H9 (cell line): ENCODE results near the gene RPL12. TPM values are rescaled to one million over a fixed set of nuclear protein-coding genes. Genes with fewer than 3 reads are reported as not detected.
A peak's percentile ranks its signal among the peaks of the same experiment; 100 is the strongest.

Source experiments
- DNase-seq: peaks from one replicate; pipeline ENCODE4 v3.0.0-alpha.2; 2017
- H2AFZ ChIP-seq: one replicate; pipeline ENCODE4 v1.6.1; 2013; ENCODE audit warnings: mild to moderate bottlenecking, low read length, control low read depth, moderate library complexity
- H2AK5ac ChIP-seq: 2 replicates; pipeline ENCODE4 v1.6.1; 2013; ENCODE audit warnings: low read length, control low read depth, mixed read lengths; ENCODE audit not compliant: insufficient read length
- H2BK120ac ChIP-seq: one replicate; pipeline ENCODE4 v1.6.1; 2013; ENCODE audit warnings: low read depth, mild to moderate bottlenecking, low read length, control low read depth, inconsistent platforms; ENCODE audit not compliant: poor library complexity, severe bottlenecking
- H2BK12ac ChIP-seq: 2 replicates; pipeline ENCODE4 v1.6.1; 2013; ENCODE audit warnings: low read length, control low read depth, mixed read lengths, low read depth; ENCODE audit not compliant: insufficient read length
- H2BK15ac ChIP-seq: 2 replicates; pipeline ENCODE4 v1.6.1; 2013; ENCODE audit warnings: low read depth, low read length, control low read depth
- H2BK20ac ChIP-seq: one replicate; pipeline ENCODE4 v1.6.1; 2013; ENCODE audit warnings: low read depth, mild to moderate bottlenecking, low read length, control low read depth, inconsistent platforms; ENCODE audit not compliant: poor library complexity, severe bottlenecking
- H2BK5ac ChIP-seq: 2 replicates; pipeline ENCODE4 v1.6.1; 2013; ENCODE audit warnings: low read length, control low read depth, mixed read lengths; ENCODE audit not compliant: insufficient read length
- H3K14ac ChIP-seq: 2 replicates; pipeline ENCODE4 v1.6.1; 2013; ENCODE audit warnings: low read length, control low read depth; ENCODE audit not compliant: insufficient read depth
- H3K18ac ChIP-seq: 2 replicates; pipeline ENCODE4 v1.6.1; 2013; ENCODE audit warnings: low read depth, mild to moderate bottlenecking, mixed read lengths, low read length, control low read depth; ENCODE audit not compliant: insufficient read length
- H3K23ac ChIP-seq: 2 replicates; pipeline ENCODE4 v1.6.1; 2013; ENCODE audit warnings: low read length, control low read depth, mixed read lengths, low read depth; ENCODE audit not compliant: insufficient read length
- H3K23me2 ChIP-seq: 2 replicates; pipeline ENCODE4 v1.6.1; 2013; ENCODE audit warnings: low read depth, mild to moderate bottlenecking, mixed read lengths, low read length, control low read depth; ENCODE audit not compliant: insufficient read length, poor library complexity, severe bottlenecking
- H3K27ac ChIP-seq: 2 replicates; pipeline ENCODE4 v1.5.1; 2013; ENCODE audit warnings: low read length, control low read depth, mixed read lengths, low read depth; ENCODE audit not compliant: insufficient read length
- H3K27me3 ChIP-seq: 2 replicates; pipeline ENCODE4 v1.6.1; 2013; ENCODE audit warnings: low read length, control low read depth, inconsistent platforms; ENCODE audit not compliant: insufficient read depth
- H3K4ac ChIP-seq: 2 replicates; pipeline ENCODE4 v1.6.1; 2013; ENCODE audit warnings: low read depth, mild to moderate bottlenecking, control low read depth, inconsistent platforms, low read length, moderate library complexity
- H3K4me1 ChIP-seq: 2 replicates; pipeline ENCODE4 v1.6.1; 2013; ENCODE audit warnings: low read length, control low read depth, inconsistent platforms; ENCODE audit not compliant: insufficient read depth
- H3K4me2 ChIP-seq: 2 replicates; pipeline ENCODE4 v1.6.1; 2013; ENCODE audit warnings: low read length, control low read depth, mixed read lengths; ENCODE audit not compliant: insufficient read length, insufficient read depth
- H3K56ac ChIP-seq: 2 replicates; pipeline ENCODE4 v1.6.1; 2013; ENCODE audit warnings: low read depth, mild to moderate bottlenecking, mixed read lengths, low read length, control low read depth; ENCODE audit not compliant: insufficient read length
- H3K79me1 ChIP-seq: 2 replicates; pipeline ENCODE4 v1.6.1; 2013; ENCODE audit warnings: low read depth, mild to moderate bottlenecking, moderate library complexity, low read length, control low read depth, inconsistent platforms; ENCODE audit not compliant: insufficient read depth, poor library complexity, severe bottlenecking
- H3K79me2 ChIP-seq: 2 replicates; pipeline ENCODE4 v1.6.1; 2013; ENCODE audit warnings: low read length, control low read depth, inconsistent platforms; ENCODE audit not compliant: insufficient read depth
- H3K9ac ChIP-seq: 2 replicates; pipeline ENCODE4 v1.6.1; 2013; ENCODE audit warnings: low read length, control low read depth, mixed read lengths; ENCODE audit not compliant: insufficient read length; ENCODE audit errors: extremely low read depth
- H3K9me3 ChIP-seq: one replicate; pipeline ENCODE4 v1.6.1; 2013; ENCODE audit warnings: low read depth, low read length, inconsistent platforms; ENCODE audit not compliant: control insufficient read depth
- H3T11ph ChIP-seq: one replicate; pipeline ENCODE4 v1.6.1; 2013; ENCODE audit warnings: mild to moderate bottlenecking, low read length, control low read depth, inconsistent platforms
- H4K20me1 ChIP-seq: one replicate; pipeline ENCODE4 v1.6.1; 2013; ENCODE audit not compliant: control insufficient read depth, insufficient read length, insufficient read depth
- H4K5ac ChIP-seq: 2 replicates; pipeline ENCODE4 v1.6.1; 2013; ENCODE audit warnings: low read depth, mild to moderate bottlenecking, mixed read lengths, low read length, control low read depth; ENCODE audit not compliant: insufficient read length
- H4K8ac ChIP-seq: replicated peaks from 2 replicates; pipeline ENCODE4 v1.6.1; 2013; ENCODE audit warnings: low read length, control low read depth, mixed read lengths, low read depth; ENCODE audit not compliant: insufficient read length
- H4K91ac ChIP-seq: 2 replicates; pipeline ENCODE4 v1.6.1; 2013; ENCODE audit warnings: low read depth, mild to moderate bottlenecking, moderate library complexity, mixed read lengths, low read length, control low read depth; ENCODE audit not compliant: insufficient read length
- H3K27ac Mint-ChIP-seq, 3 experiments: 2 replicates in 2 of 3; 3 replicates in 1 of 3; pipeline ENCODE4 v1.8.0; 2020 to 2021; ENCODE audit warnings: mixed read lengths in 3 of 3, mild to moderate bottlenecking in 1 of 3, moderate library complexity in 1 of 3
- H3K27me3 Mint-ChIP-seq: 2 replicates; pipeline ENCODE4 v1.8.0; 2021; ENCODE audit warnings: low read depth, mild to moderate bottlenecking, moderate library complexity, mixed read lengths
- H3K36me3 Mint-ChIP-seq, 3 experiments: 2 replicates in 2 of 3; 3 replicates in 1 of 3; pipeline ENCODE4 v1.8.0; 2020 to 2021; ENCODE audit warnings: low read depth in 3 of 3, mixed read lengths in 3 of 3; ENCODE audit not compliant: insufficient read depth in 1 of 3
- H3K4me1 Mint-ChIP-seq, 2 experiments: 2 replicates each; pipeline ENCODE4 v1.8.0; 2020; ENCODE audit warnings: mixed read lengths in 2 of 2
- H3K4me3 Mint-ChIP-seq, 2 experiments: 2 replicates in 1 of 2; 3 replicates in 1 of 2; pipeline ENCODE4 v1.8.0; 2020 to 2021; ENCODE audit warnings: mild to moderate bottlenecking in 2 of 2, mixed read lengths in 2 of 2, moderate library complexity in 1 of 2
- H3K9me3 Mint-ChIP-seq, 2 experiments: 2 replicates in 1 of 2; 3 replicates in 1 of 2; pipeline ENCODE4 v1.8.0; 2020; ENCODE audit warnings: mild to moderate bottlenecking in 2 of 2, mixed read lengths in 2 of 2, moderate library complexity in 1 of 2
- CTCF ChIP-seq: fragments of 200-600 bp; sonication (generic); conservative IDR thresholded peaks from 3 replicates; pipeline ENCODE4 v1.8.0; 2021; ENCODE audit warnings: antibody characterized with exemption, mild to moderate bottlenecking
- WGBS: extraction: QIAGEN DNeasy Blood & Tissue Kit; methylation state at CpG from one replicate; pipeline ENCODE4 v1.1.7; 2013; ENCODE audit warnings: missing lambda C conversion rate, low lambda C conversion rate, mixed read lengths; ENCODE audit not compliant: insufficient read length; ENCODE audit errors: extremely low coverage; 5-methylcytosine and 5-hydroxymethylcytosine counted together
- total RNA-seq: library from RNA; stranded (reverse); gene quantifications from 2 replicates; pipeline ENCODE4 v1.2.1, GENCODE V29; 2021

RPL12 gene
- total RNA-seq, 1 experiment from 2014 or later, result 1,710 TPM

GRCh38 chr9:127451858-127452656, 851 bp upstream of the RPL12 start:
- no CpG with 5 or more reads among the region's 29 CpGs for WGBS
- Mint-ChIP-seq H3K27me3 (peaks cover 2% of the 10 kb centered on the region), H3K36me3 (peaks cover 50 to 58% (median 52%) of the 10 kb centered on the region in 3 experiments)

More at GRCh38 chr9:127451858-127452656, 851 bp upstream of the RPL12 start:
- TF ChIP-seq CTCF, result no peak
- Histone ChIP-seq H3K9me3 (no peaks in the 10 kb centered on the region), H3K27ac (no peak overlapping the region), H3K27me3 (no peaks in the 10 kb centered on the region), H3K79me1 (peaks cover 2% of the 10 kb centered on the region), H2AK5ac (no peak overlapping the region), H2AFZ (no peak overlapping the region), H3K9ac (peak overlapping the region; percentile 52), H2BK120ac (no peak overlapping the region), H3K14ac (no peak overlapping the region), H4K91ac (no peak overlapping the region), H3K79me2 (peaks cover 20% of the 10 kb centered on the region; the same call in 1 of the 2 replicates), H3T11ph (no peak overlapping the region), H3K18ac (no peak overlapping the region), H3K4me2 (peak overlapping the region; percentile 93), H4K20me1 (no peaks in the 10 kb centered on the region), H4K5ac (no peak overlapping the region), H2BK20ac (no peak overlapping the region), H2BK15ac (no peak overlapping the region), H2BK5ac (no peak overlapping the region), H3K56ac (no peak overlapping the region), H3K23me2 (peaks cover 18% of the 10 kb centered on the region), H3K4ac (no peak overlapping the region), H3K23ac (no peak overlapping the region), H3K4me1 (peaks cover 4% of the 10 kb centered on the region), H4K8ac (no peak overlapping the region), H2BK12ac (no peak overlapping the region)
- H3K9me3 Mint-ChIP-seq, result peaks cover 0 to 4% of the 10 kb centered on the region in 2 experiments; a peak in 4 of 5 replicates
- peak; percentile 68 for DNase-seq
- H3K4me3 Mint-ChIP-seq, result peak overlapping the region; percentile 96 to 99
- H3K27ac Mint-ChIP-seq, result peak overlapping the region; percentile 90 to 99 (median 96); a peak in 5 of 7 replicates
- H3K4me1 Mint-ChIP-seq, result peaks cover 24 to 28% of the 10 kb centered on the region in 2 experiments
